GM12878 (cell line): Measurements from ENCODE around the gene NNMT. TPM values are rescaled to one million over a fixed set of nuclear protein-coding genes. Genes with fewer than 3 reads are reported as not detected.

ENCODE experiments used
- ATAC-seq: fragments of 200-7000 bp; cut with Tn5 transposase; 3 replicates; pipeline ENCODE4 v1.9.1; 2020; ENCODE audit warnings: mild to moderate bottlenecking, moderate library complexity
- BruUV-seq: library from RNA; stranded (reverse); fragments of 400-500 nt; replicated peaks from 2 replicates; lab custom pipeline; 2021; lab: Mats Ljungman, UMichigan
- CTCF ChIA-PET: fragments of 300-600 bp; sonication (Branson Sonifier 250); formaldehyde crosslinking; extraction: SDS; loops from one replicate; lab custom pipeline; 2021; ENCODE audit warnings: inconsistent platforms; lab: Yijun Ruan, JAX
- POLR2A ChIA-PET: fragments of 350-600 bp; formaldehyde crosslinking; extraction: SDS; loops from one replicate; lab custom pipeline; 2021; ENCODE audit warnings: inconsistent platforms; lab: Charles Lee
- RAD21 ChIA-PET: fragments of 300-600 bp; sonication (Branson Sonifier 250); formaldehyde crosslinking; loops from one replicate; lab custom pipeline; 2023; ENCODE audit warnings: antibody characterized with exemption; ENCODE audit not compliant: unreplicated experiment; lab: Charles Lee
- SMC1A ChIA-PET: fragments of 300-600 bp; sonication (Branson Sonifier 250); formaldehyde crosslinking; loops from one replicate; lab custom pipeline; 2023; ENCODE audit not compliant: unreplicated experiment, uncharacterized antibody; lab: Charles Lee
- DNase-seq: peaks from one replicate; pipeline ENCODE4 v3.0.0-alpha.2; 2011; ENCODE audit warnings: low read depth, low spot score
- FAIRE-seq: peaks from 3 replicates; lab custom pipeline; 2011; peaks lifted over from hg19 to GRCh38; lab: Jason Lieb, UNC
- H2AFZ ChIP-seq: 2 replicates; pipeline ENCODE4 v1.6.0; 2011; ENCODE audit warnings: low read depth, low read length, control low read depth; ENCODE audit not compliant: control insufficient read depth
- H3K27ac ChIP-seq: 2 replicates; pipeline ENCODE4 v1.5.1; 2011; ENCODE audit warnings: control low read depth; ENCODE audit not compliant: control insufficient read depth, insufficient read depth
- H3K27me3 ChIP-seq, 2 experiments: replicated peaks in 1 of 2; 2 replicates each; pipeline versions ENCODE4 v1.6.0 to v1.6.1; 2011; ENCODE audit warnings: low read length in 1 of 2; ENCODE audit not compliant: control insufficient read depth in 2 of 2, insufficient read depth in 2 of 2
- H3K36me3 ChIP-seq, 2 experiments: 2 replicates each; pipeline ENCODE4 v1.5.1; 2011; ENCODE audit warnings: low read length in 1 of 2; ENCODE audit not compliant: control insufficient read depth in 2 of 2, insufficient read depth in 2 of 2
- H3K4me1 ChIP-seq: 2 replicates; pipeline ENCODE4 v1.6.1; 2011; ENCODE audit warnings: mild to moderate bottlenecking, low read length, moderate library complexity, mixed read lengths; ENCODE audit not compliant: control insufficient read depth, insufficient read depth
- H3K4me2 ChIP-seq: 2 replicates; pipeline ENCODE4 v1.6.0; 2011; ENCODE audit warnings: control low read depth; ENCODE audit not compliant: control insufficient read depth, insufficient read depth
- H3K4me3 ChIP-seq: fragments of 200-600 bp; sonication (generic); 2 replicates; pipeline ENCODE4 v1.5.1; 2016
- H3K79me2 ChIP-seq: 2 replicates; pipeline ENCODE4 v1.6.0; 2011; ENCODE audit warnings: low read length; ENCODE audit not compliant: control insufficient read depth, insufficient read depth
- H3K9ac ChIP-seq: 2 replicates; pipeline ENCODE4 v1.8.0; 2011; ENCODE audit warnings: low read length, control low read depth, mixed read lengths; ENCODE audit not compliant: control insufficient read depth, insufficient read depth
- H3K9me3 ChIP-seq: replicated peaks from 3 replicates; pipeline ENCODE4 v1.5.1; 2011; ENCODE audit warnings: mild to moderate bottlenecking, low read length; ENCODE audit not compliant: control insufficient read depth, insufficient read depth
- H4K20me1 ChIP-seq: 2 replicates; pipeline ENCODE4 v1.6.0; 2011; ENCODE audit not compliant: control insufficient read depth, insufficient read depth
- BACH1 ChIP-seq: fragments of 450-650 bp; IDR thresholded peaks from 2 replicates; pipeline ENCODE4 v1.6.1; 2017; ENCODE audit warnings: mild to moderate bottlenecking, borderline replicate concordance
- CBX3 ChIP-seq: fragments of 200-600 bp; sonication (generic); IDR thresholded peaks from 2 replicates; pipeline ENCODE4 v1.6.1; 2016; ENCODE audit warnings: low read depth, borderline replicate concordance
- CHD2 ChIP-seq: IDR thresholded peaks from 2 replicates; pipeline ENCODE4 v1.6.1; 2011; ENCODE audit warnings: low read depth, low read length, improper control_type of control experiment, borderline replicate concordance
- CREB1 ChIP-seq: IDR thresholded peaks from 2 replicates; pipeline ENCODE4 v1.6.1; 2012; ENCODE audit warnings: low read depth, mild to moderate bottlenecking, inconsistent platforms
- JUND ChIP-seq: IDR thresholded peaks from 2 replicates; pipeline ENCODE4 v1.6.1; 2012; ENCODE audit warnings: low read depth, mild to moderate bottlenecking, low read length, improper control_type of control experiment, moderate library complexity
- LARP7 ChIP-seq: fragments of 450-650 bp; IDR thresholded peaks from 2 replicates; pipeline ENCODE4 v1.6.1; 2017; ENCODE audit warnings: mild to moderate bottlenecking
- NFYA ChIP-seq: IDR thresholded peaks from 2 replicates; pipeline ENCODE4 v1.6.1; 2011; ENCODE audit warnings: low read depth, mild to moderate bottlenecking, low read length, improper control_type of control experiment, borderline replicate concordance
- RAD21 ChIP-seq: IDR thresholded peaks from 2 replicates; pipeline ENCODE4 v1.6.1; 2011; ENCODE audit warnings: mild to moderate bottlenecking, low read depth, low read length, moderate library complexity; ENCODE audit not compliant: insufficient read depth
- SP1 ChIP-seq: IDR thresholded peaks from one replicate; pipeline ENCODE4 v1.6.1; 2011; ENCODE audit warnings: low read depth, low read length
- STAT3 ChIP-seq: IDR thresholded peaks from 2 replicates; pipeline ENCODE4 v1.6.1; 2011; ENCODE audit warnings: low read depth, low read length, improper control_type of control experiment
- TARDBP ChIP-seq: IDR thresholded peaks from 2 replicates; pipeline ENCODE4 v1.6.1; 2016; ENCODE audit warnings: borderline replicate concordance
- TBL1XR1 ChIP-seq: IDR thresholded peaks from 2 replicates; pipeline ENCODE4 v1.6.1; 2012; ENCODE audit warnings: low read depth, low read length, improper control_type of control experiment
- ZBED1 ChIP-seq: IDR thresholded peaks from 2 replicates; pipeline ENCODE4 v1.6.1; 2016; ENCODE audit warnings: borderline replicate concordance
- ZNF217 ChIP-seq: fragments of 450-650 bp; IDR thresholded peaks from 2 replicates; pipeline ENCODE4 v1.6.1; 2017; ENCODE audit warnings: antibody characterized with exemption, mild to moderate bottlenecking
- WGBS: methylation state at CpG from one replicate; pipeline ENCODE4 v1.1.6; 2016; ENCODE audit warnings: low lambda C conversion rate; ENCODE audit not compliant: insufficient replicate concordance, insufficient coverage; ENCODE audit errors: missing lambda C conversion rate; 5-methylcytosine and 5-hydroxymethylcytosine counted together
- in situ Hi-C: fragments of 300-500 bp; cut with MboI; formaldehyde crosslinking; loops from 9 replicates; pipeline ENCODE4 v1.14.3; 2018; ENCODE audit warnings: mixed read lengths
- intact Hi-C: fragments of 100-400 bp; cut with micrococcal nuclease; formaldehyde crosslinking; loops from one replicate; pipeline ENCODE4 v1.14.2; 2022; ENCODE audit not compliant: unreplicated experiment
- polyA plus RNA-seq, 11 experiments: library from polyadenylated mRNA; depleted of rRNA in 4 of 11; unstranded in 6 of 11; stranded (reverse) in 5 of 11; fragments of >200 nt; fragmentation: Nextera tagmentation in 4 of 11; fragmentation: Illumina TruSeq in 1 of 11; extraction: Ambion mirVana in 4 of 11; extraction: Trizol in 1 of 11; gene quantifications; 1 replicate in 1 of 11; 2 replicates in 10 of 11; pipeline versions ENCODE4 v1.2.1 to v1.2.3, GENCODE V29; 2011 to 2016; ENCODE audit warnings: inconsistent platforms in 2 of 11, missing spikeins in 2 of 11, low read depth in 1 of 11
- total RNA-seq, 4 experiments: library from RNA; depleted of rRNA in 3 of 4; stranded (reverse); fragments of >200 nt in 3 of 4; fragmentation: Illumina TruSeq in 1 of 4; extraction: Trizol in 1 of 4; gene quantifications; 2 replicates each; pipeline versions ENCODE4 v1.2.1 to v1.2.3, GENCODE V29; 2013 to 2021
- TF ChIP-seq, protein P1 (sequence below): fragments of 450-650 bp; IDR thresholded peaks from 2 replicates; pipeline ENCODE4 v1.6.1; 2017; ENCODE audit warnings: mild to moderate bottlenecking, moderate library complexity
- TF ChIP-seq, protein P2 (sequence below): IDR thresholded peaks from 2 replicates; pipeline ENCODE4 v1.6.1; 2011; ENCODE audit warnings: low read depth, low read length, improper control_type of control experiment, borderline replicate concordance
- TF ChIP-seq, protein P3 (sequence below): fragments of 450-650 bp; formaldehyde crosslinking; IDR thresholded peaks from 2 replicates; pipeline ENCODE4 v1.4.0; 2020; ENCODE audit warnings: mild to moderate bottlenecking, moderate library complexity

Gene NNMT
- total and polyA plus RNA-seq, 10 of the 15 experiments (the other 5 are each of a cell fraction or from before 2014, with no cell fraction given), result 0.46 TPM; not detected in 9

DNA sequence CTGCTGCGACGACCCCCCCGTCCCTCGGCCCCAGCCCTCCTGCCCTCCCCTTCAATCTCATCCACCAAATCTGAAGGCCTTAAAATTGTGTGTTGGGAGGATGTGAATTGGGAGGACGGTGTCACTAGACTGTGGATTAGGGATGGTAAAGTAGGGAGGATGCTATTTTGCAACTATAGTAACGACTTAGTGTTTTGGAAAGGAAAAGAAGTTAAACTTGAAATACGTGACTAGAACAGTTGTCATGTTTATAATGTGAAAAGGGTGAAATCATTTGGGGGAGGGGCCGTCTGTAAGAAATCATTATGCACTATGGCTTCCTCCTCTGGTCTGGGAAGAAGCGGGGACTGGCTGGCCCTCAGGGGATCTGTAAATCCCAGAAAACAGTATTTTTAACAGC, 43.4 kb upstream of the NNMT start (continued):
- TF ChIP-seq, protein P1, sequence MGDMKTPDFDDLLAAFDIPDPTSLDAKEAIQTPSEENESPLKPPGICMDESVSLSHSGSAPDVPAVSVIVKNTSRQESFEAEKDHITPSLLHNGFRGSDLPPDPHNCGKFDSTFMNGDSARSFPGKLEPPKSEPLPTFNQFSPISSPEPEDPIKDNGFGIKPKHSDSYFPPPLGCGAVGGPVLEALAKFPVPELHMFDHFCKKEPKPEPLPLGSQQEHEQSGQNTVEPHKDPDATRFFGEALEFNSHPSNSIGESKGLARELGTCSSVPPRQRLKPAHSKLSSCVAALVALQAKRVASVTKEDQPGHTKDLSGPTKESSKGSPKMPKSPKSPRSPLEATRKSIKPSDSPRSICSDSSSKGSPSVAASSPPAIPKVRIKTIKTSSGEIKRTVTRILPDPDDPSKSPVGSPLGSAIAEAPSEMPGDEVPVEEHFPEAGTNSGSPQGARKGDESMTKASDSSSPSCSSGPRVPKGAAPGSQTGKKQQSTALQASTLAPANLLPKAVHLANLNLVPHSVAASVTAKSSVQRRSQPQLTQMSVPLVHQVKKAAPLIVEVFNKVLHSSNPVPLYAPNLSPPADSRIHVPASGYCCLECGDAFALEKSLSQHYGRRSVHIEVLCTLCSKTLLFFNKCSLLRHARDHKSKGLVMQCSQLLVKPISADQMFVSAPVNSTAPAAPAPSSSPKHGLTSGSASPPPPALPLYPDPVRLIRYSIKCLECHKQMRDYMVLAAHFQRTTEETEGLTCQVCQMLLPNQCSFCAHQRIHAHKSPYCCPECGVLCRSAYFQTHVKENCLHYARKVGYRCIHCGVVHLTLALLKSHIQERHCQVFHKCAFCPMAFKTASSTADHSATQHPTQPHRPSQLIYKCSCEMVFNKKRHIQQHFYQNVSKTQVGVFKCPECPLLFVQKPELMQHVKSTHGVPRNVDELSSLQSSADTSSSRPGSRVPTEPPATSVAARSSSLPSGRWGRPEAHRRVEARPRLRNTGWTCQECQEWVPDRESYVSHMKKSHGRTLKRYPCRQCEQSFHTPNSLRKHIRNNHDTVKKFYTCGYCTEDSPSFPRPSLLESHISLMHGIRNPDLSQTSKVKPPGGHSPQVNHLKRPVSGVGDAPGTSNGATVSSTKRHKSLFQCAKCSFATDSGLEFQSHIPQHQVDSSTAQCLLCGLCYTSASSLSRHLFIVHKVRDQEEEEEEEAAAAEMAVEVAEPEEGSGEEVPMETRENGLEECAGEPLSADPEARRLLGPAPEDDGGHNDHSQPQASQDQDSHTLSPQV, result no peak
- no peak for TF ChIP-seq CBX3
- no peak for TF ChIP-seq NFYA
- TF ChIP-seq, protein P2, sequence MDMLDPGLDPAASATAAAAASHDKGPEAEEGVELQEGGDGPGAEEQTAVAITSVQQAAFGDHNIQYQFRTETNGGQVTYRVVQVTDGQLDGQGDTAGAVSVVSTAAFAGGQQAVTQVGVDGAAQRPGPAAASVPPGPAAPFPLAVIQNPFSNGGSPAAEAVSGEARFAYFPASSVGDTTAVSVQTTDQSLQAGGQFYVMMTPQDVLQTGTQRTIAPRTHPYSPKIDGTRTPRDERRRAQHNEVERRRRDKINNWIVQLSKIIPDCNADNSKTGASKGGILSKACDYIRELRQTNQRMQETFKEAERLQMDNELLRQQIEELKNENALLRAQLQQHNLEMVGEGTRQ, result no peak

- no peak overlapping the region for H3K9ac ChIP-seq
- H3K27me3 ChIP-seq, result peaks cover 0 to 4% of the 10 kb centered on the region in 2 experiments; a peak in 2 of 4 replicates
- WGBS, result 0% methylated on average over 2 of the region's 2 CpGs
- DNase-seq, result no peak
- ATAC-seq, result no peak
- in situ Hi-C loops (no loop called here), intact Hi-C loops (no loop called here)
- no peak overlapping the region for H3K4me3 ChIP-seq
- ChIA-PET RAD21 (no interaction called here), CTCF (interaction anchor here (0.6 kb wide), 1 partner anchor 15 kb away, joined by 3 read pairs; no protein-coding TSS in a partner anchor), POLR2A (no interaction called here), SMC1A (no interaction called here)
- H3K4me1 ChIP-seq, result no peaks in the 10 kb centered on the region
- no peaks in the 10 kb centered on the region for H3K9me3 ChIP-seq
- no peak for FAIRE-seq
- no peaks in the 10 kb centered on the region for H4K20me1 ChIP-seq
- BruUV-seq, result no TSS peak
- H3K36me3 ChIP-seq, result no peaks in the 10 kb centered on the region
- no peak overlapping the region for H2AFZ ChIP-seq
- H3K4me2 ChIP-seq, result no peak overlapping the region
- H3K27ac ChIP-seq, result no peak overlapping the region
- H3K79me2 ChIP-seq, result no peaks in the 10 kb centered on the region
- no peak for TF ChIP-seq LARP7
- TF ChIP-seq TBL1XR1, result no peak
- no peak for TF ChIP-seq TARDBP
- no peak for TF ChIP-seq STAT3
- no peak for TF ChIP-seq CHD2
- TF ChIP-seq BACH1, result no peak
- TF ChIP-seq ZBED1, result no peak
- no peak for TF ChIP-seq ZNF217
- no peak for TF ChIP-seq RAD21
- TF ChIP-seq CREB1, result no peak
- TF ChIP-seq, protein P3, sequence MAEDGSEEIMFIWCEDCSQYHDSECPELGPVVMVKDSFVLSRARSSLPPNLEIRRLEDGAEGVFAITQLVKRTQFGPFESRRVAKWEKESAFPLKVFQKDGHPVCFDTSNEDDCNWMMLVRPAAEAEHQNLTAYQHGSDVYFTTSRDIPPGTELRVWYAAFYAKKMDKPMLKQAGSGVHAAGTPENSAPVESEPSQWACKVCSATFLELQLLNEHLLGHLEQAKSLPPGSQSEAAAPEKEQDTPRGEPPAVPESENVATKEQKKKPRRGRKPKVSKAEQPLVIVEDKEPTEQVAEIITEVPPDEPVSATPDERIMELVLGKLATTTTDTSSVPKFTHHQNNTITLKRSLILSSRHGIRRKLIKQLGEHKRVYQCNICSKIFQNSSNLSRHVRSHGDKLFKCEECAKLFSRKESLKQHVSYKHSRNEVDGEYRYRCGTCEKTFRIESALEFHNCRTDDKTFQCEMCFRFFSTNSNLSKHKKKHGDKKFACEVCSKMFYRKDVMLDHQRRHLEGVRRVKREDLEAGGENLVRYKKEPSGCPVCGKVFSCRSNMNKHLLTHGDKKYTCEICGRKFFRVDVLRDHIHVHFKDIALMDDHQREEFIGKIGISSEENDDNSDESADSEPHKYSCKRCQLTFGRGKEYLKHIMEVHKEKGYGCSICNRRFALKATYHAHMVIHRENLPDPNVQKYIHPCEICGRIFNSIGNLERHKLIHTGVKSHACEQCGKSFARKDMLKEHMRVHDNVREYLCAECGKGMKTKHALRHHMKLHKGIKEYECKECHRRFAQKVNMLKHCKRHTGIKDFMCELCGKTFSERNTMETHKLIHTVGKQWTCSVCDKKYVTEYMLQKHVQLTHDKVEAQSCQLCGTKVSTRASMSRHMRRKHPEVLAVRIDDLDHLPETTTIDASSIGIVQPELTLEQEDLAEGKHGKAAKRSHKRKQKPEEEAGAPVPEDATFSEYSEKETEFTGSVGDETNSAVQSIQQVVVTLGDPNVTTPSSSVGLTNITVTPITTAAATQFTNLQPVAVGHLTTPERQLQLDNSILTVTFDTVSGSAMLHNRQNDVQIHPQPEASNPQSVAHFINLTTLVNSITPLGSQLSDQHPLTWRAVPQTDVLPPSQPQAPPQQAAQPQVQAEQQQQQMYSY, result no peak
- TF ChIP-seq SP1, result no peak
- TF ChIP-seq JUND, result no peak
- no peak for TF ChIP-seq CBX3
These were observed 42.4 kb upstream of the NNMT start for GRCh38 chr11:114253771-114254170.
